NT2/D1 (cell line): ENCODE measurements around the gene AMIGO3.

Experiments
- DNase-seq: peaks from one replicate; pipeline ENCODE4 v3.0.0-alpha.2; 2011; ENCODE audit warnings: low read depth, low spot score
- H3K27me3 ChIP-seq: 2 replicates; pipeline ENCODE4 v1.6.0; 2011; ENCODE audit warnings: mild to moderate bottlenecking; ENCODE audit not compliant: insufficient read length, insufficient read depth
- H3K36me3 ChIP-seq: 2 replicates; pipeline ENCODE4 v1.6.1; 2011; ENCODE audit warnings: mild to moderate bottlenecking, low read length, mixed read lengths; ENCODE audit not compliant: insufficient read depth, insufficient read length
- H3K4me1 ChIP-seq: 2 replicates; pipeline ENCODE4 v1.5.1; 2011; ENCODE audit not compliant: insufficient read depth, insufficient read length
- H3K4me3 ChIP-seq: 2 replicates; pipeline ENCODE4 v1.5.1; 2011; ENCODE audit warnings: low read depth; ENCODE audit not compliant: insufficient read length
- H3K9ac ChIP-seq: 2 replicates; pipeline ENCODE4 v1.6.0; 2011; ENCODE audit warnings: low read depth; ENCODE audit not compliant: insufficient read length
- H3K9me3 ChIP-seq: 2 replicates; pipeline ENCODE4 v1.5.1; 2011; ENCODE audit warnings: mild to moderate bottlenecking, low read length; ENCODE audit not compliant: insufficient read depth
- SUZ12 ChIP-seq: IDR thresholded peaks from 2 replicates; pipeline ENCODE4 v1.6.1; 2011; ENCODE audit not compliant: insufficient read length, insufficient read depth; ENCODE audit errors: extremely low read depth
- YY1 ChIP-seq: IDR thresholded peaks from 2 replicates; pipeline ENCODE4 v1.6.1; 2011; ENCODE audit not compliant: insufficient read length, insufficient read depth
- ZNF274 ChIP-seq: IDR thresholded peaks from 2 replicates; pipeline ENCODE4 v1.6.1; 2011; ENCODE audit warnings: mild to moderate bottlenecking, low read depth, low read length

AMIGO3 gene

DNA sequence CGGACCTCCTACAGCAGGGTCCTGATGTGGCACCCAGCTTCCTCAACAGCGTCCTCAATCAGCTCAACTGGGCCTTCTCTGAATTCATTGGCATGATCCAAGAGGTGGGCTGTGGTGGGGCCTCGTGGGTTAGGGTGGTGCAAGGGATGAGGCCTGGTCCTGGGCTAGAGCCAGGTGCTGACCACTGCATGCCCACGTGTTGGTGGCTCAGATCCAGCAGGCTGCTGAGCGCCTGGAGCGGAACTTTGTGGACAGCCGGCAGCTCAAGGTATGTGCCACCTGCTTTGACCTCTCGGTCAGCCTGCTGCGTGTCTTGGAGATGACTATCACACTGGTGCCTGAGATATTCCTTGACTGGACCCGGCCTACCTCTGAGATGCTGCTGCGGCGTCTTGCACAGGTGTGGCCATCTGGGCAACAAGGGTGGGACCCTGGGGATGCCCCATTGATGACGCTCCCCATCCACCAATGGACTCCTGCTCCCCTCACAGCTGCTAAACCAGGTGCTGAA is 3.8 kb downstream of the AMIGO3 start:
- DNase-seq: no peak
- H3K9ac ChIP-seq: no peak overlapping the region
- H3K36me3 ChIP-seq: peaks cover 73% of the 10 kb centered on the region
- H3K9me3 ChIP-seq: no peaks in the 10 kb centered on the region
- no peaks in the 10 kb centered on the region for H3K27me3 ChIP-seq
- H3K4me3 ChIP-seq: no peak overlapping the region
- no peak for TF ChIP-seq YY1
- peaks cover 39% of the 10 kb centered on the region for H3K4me1 ChIP-seq

GRCh38 chr3:49714728-49715550 is 4.5 kb downstream of the AMIGO3 start:
- no peak for DNase-seq
- Histone ChIP-seq H3K9me3 (no peaks in the 10 kb centered on the region), H3K27me3 (no peaks in the 10 kb centered on the region), H3K9ac (no peak overlapping the region), H3K36me3 (peaks cover 66% of the 10 kb centered on the region), H3K4me3 (no peak overlapping the region), H3K4me1 (peaks cover 39% of the 10 kb centered on the region)
- TF ChIP-seq SUZ12: no peak

DNA sequence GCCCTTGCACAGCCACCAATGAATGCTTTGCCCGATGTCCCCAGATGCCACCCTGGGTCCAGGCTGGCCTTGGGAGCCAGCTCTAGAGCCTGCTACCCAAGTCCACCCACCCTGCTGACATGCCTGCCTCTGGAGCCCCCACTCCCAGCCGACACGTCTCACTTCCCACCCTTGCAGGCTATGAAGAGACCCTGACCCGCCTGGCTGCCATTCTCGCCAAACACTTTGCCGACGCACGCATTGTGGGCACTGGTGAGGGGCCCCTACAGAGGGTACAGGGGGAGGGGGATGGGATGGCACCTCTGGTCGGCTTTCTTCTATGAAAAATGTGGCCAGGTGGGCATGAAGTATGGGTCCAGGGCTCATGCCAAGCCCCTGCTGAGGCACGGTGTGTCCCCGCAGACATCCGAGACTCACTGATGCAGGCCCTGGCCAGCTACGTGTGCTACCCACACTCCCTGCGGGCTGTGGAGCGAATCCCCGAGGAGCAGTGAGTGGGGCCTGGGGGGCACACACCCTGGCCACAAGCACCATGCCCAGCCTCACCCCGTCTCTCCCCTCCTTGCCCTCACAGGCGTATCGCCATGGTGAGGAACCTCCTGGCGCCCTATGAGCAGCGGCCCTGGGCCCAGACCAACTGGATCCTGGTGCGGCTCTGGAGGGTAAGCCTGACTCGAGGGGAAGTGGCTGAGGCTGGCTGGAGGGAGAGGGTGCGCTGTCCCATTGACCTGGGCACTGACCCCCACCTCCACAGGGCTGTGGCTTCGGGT is 6.0 kb downstream of the AMIGO3 start:
- DNase-seq: no peak
- Histone ChIP-seq H3K9ac (no peak overlapping the region), H3K27me3 (no peaks in the 10 kb centered on the region), H3K4me1 (peaks cover 30% of the 10 kb centered on the region), H3K9me3 (no peaks in the 10 kb centered on the region), H3K4me3 (no peak overlapping the region), H3K36me3 (peaks cover 60% of the 10 kb centered on the region)
- no peak for TF ChIP-seq YY1
- TF ChIP-seq ZNF274: no peak
- TF ChIP-seq SUZ12: no peak

DNA sequence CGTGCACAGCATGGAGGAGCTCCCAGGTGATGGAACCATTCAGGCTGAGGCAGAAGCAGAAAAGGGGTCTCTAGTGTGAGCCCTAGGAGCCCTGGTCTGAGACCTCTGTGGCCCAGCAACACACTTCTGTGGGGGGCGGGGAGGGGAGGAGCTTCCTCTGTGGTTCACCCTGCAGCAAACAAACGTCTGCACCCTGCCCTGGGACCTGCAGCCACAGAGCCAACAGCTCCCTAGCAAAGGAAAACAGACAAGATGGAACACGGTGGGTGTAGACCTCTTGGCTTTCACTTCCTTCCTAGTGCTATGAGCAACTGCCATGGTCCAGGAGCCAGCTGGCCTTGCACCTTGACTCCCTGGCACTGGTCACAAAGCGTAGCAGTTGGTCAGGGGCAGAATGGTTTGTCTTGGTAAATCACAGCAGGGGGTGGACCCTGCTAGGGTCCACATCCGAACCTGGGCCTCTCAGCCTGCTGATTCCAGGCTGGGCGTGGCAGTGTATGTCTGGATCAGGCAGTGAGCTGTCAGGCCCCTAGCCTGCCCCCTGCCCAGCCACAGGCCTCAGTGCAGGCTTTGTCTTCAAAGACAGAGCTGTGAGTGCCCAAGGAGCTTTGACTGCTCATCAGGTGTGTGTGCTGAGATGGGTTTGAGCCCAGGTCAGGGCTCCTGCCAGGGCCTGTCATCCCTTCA is 6.7 kb downstream of the AMIGO3 start:
- Histone ChIP-seq H3K9ac (peak overlapping the region; percentile 23), H3K4me1 (peaks cover 22% of the 10 kb centered on the region)

GRCh38 chr3:49712166-49712565 is 7.3 kb downstream of the AMIGO3 start:
- DNase-seq: no peak
- Histone ChIP-seq H3K9ac (peak overlapping the region; percentile 23), H3K36me3 (peaks cover 50% of the 10 kb centered on the region), H3K4me3 (no peak overlapping the region), H3K27me3 (no peaks in the 10 kb centered on the region), H3K9me3 (no peaks in the 10 kb centered on the region), H3K4me1 (peaks cover 20% of the 10 kb centered on the region)
- no peak for TF ChIP-seq SUZ12

More for the DNA sequence above, 6.7 kb downstream of the AMIGO3 start:
- Histone ChIP-seq H3K4me3 (no peak overlapping the region), H3K9me3 (no peaks in the 10 kb centered on the region), H3K27me3 (no peaks in the 10 kb centered on the region), H3K36me3 (peaks cover 56% of the 10 kb centered on the region)
- TF ChIP-seq ZNF274: no peak
- no peak for TF ChIP-seq YY1
- TF ChIP-seq SUZ12: no peak
- no peak for DNase-seq

GRCh38 chr3:49711489-49711888 is 8.0 kb downstream of the AMIGO3 start:
- TF ChIP-seq ZNF274: no peak
- TF ChIP-seq YY1: no peak
- no peak for TF ChIP-seq SUZ12
- no peak overlapping the region for H3K4me3 ChIP-seq
- H3K9me3 ChIP-seq: no peaks in the 10 kb centered on the region
- peaks cover 49% of the 10 kb centered on the region for H3K36me3 ChIP-seq
- peaks cover 18% of the 10 kb centered on the region for H3K4me1 ChIP-seq
- no peak overlapping the region for H3K9ac ChIP-seq
- H3K27me3 ChIP-seq: no peaks in the 10 kb centered on the region
- no peak for DNase-seq

DNA sequence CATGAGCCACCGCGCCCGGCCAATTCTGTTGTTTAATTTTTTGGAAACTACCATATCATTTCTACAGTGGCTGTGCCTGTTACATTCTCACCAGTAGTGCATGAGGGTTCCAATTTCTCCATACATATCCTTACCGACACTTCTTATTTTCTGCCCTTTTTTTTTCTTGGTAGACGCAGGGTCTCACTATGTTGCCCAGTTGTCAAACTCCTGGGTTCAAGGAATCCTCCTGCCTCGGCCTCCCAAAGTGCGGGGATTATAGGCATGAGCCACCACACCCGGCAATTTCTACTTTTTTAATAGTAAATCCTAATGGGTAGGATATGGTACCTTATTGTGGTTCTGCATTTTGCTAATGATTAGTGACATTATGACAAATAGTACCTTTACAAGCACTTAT is 9.6 kb downstream of the AMIGO3 start:
- TF ChIP-seq SUZ12: no peak
- TF ChIP-seq ZNF274: no peak
- no peak for TF ChIP-seq YY1
- DNase-seq: no peak
- peaks cover 49% of the 10 kb centered on the region for H3K36me3 ChIP-seq

More for the DNA sequence above, 9.6 kb downstream of the AMIGO3 start:
- Histone ChIP-seq H3K9me3 (no peaks in the 10 kb centered on the region), H3K27me3 (no peaks in the 10 kb centered on the region), H3K4me3 (no peak overlapping the region), H3K4me1 (peaks cover 20% of the 10 kb centered on the region), H3K9ac (no peak overlapping the region)
